Stimulated activated CD4-positive, alpha-beta T cell treated with anti-CD3 and anti-CD28 coated beads, Interleukin-12 subunit alpha, Interleukin-12 subunit beta, amount 100 ng/mL, for 24 hours (primary cell): Measurements from ENCODE around the gene IRF4.
"Not testable (repeated sequence)": the region's sequence is repeated elsewhere in the genome, so short reads cannot be mapped to it uniquely, and the experiment has no call there.

Experiments used
- DNase-seq, 2 experiments: peaks; one replicate each; pipeline ENCODE4 v3.0.0-alpha.2; 2020; ENCODE audit warnings: low read depth in 2 of 2

The IRF4 gene

GRCh38 chr6:421211-421610, 29.7 kb downstream of the IRF4 start:
- no peak for DNase-seq

GRCh38 chr6:422433-423054, 31.0 kb downstream of the IRF4 start:
- DNase-seq, result peak in 1 of 2 experiments; percentile 57

GRCh38 chr6:423055-423798, 31.7 kb downstream of the IRF4 start:
- no peak for DNase-seq

- DNase-seq, result no peak
Observed at GRCh38 chr6:423799-424345, 32.3 kb downstream of the IRF4 start.

GRCh38 chr6:424741-425417, 33.3 kb downstream of the IRF4 start:
- DNase-seq, result no peak

- not testable (repeated sequence) for DNase-seq
Observed at GRCh38 chr6:425418-425788, 33.9 kb downstream of the IRF4 start.

GRCh38 chr6:426198-426738, 34.7 kb downstream of the IRF4 start:
- DNase-seq, result not testable (repeated sequence)

- no peak for DNase-seq
Observed at GRCh38 chr6:428047-428603, 36.6 kb downstream of the IRF4 start.

GRCh38 chr6:429515-430121, 38.1 kb downstream of the IRF4 start:
- DNase-seq, result no peak

- DNase-seq, result no peak
Observed at GRCh38 chr6:431504-431903, 40.0 kb downstream of the IRF4 start.

GRCh38 chr6:431986-432385, 40.4 kb downstream of the IRF4 start:
- DNase-seq, result peak in 1 of 2 experiments; percentile 60

GRCh38 chr6:434051-434705, 42.6 kb downstream of the IRF4 start:
- no peak for DNase-seq

GRCh38 chr6:435441-436307, 44.1 kb downstream of the IRF4 start:
- no peak for DNase-seq

GRCh38 chr6:436308-437036, 44.9 kb downstream of the IRF4 start:
- DNase-seq, result no peak

- no peak for DNase-seq
Observed at GRCh38 chr6:437037-437392, 45.5 kb downstream of the IRF4 start.

- DNase-seq, result no peak
Observed at GRCh38 chr6:438634-439170, 47.1 kb downstream of the IRF4 start.

- no peak for DNase-seq
Observed at GRCh38 chr6:439641-440167, 48.2 kb downstream of the IRF4 start.

- DNase-seq, result no peak
Observed at GRCh38 chr6:441126-441920, 49.8 kb downstream of the IRF4 start.
